ENCODE results near the gene SYNE1. TPM values are rescaled to one million over a fixed set of nuclear protein-coding genes. Genes with fewer than 3 reads are reported as not detected.

The SYNE1 gene
- total and polyA plus RNA-seq, 10 donors: 27.8 to 336 (median 247) TPM

DNA sequence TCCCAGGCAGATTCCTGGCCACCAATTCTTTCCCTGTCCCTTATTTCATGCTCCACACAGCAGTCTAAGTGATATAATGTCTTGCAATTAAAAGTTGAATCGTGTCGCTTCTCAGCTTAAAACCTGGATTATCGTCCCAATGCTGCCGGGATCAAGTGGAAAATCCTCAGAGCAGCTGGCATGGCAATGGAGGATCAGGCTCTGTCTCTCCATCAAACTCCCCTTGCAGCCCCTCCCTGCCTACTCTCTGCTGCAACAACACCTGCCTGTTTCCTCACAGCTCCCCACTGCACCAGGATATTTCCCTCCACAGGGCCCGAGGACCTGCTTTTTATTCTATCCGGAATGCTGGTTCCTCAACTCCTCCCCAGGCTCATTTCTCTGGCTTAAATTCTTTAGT lies 277.1 kb downstream of the SYNE1 start:
- no peak overlapping the region for H3K4me3 ChIP-seq
- no peaks in the 10 kb centered on the region for H3K9me3 ChIP-seq
- no peak for DNase-seq
- intact Hi-C loops (cut with DNase I; ENCODE audit: low total_unique reads): no loop called here
- H3K4me1 ChIP-seq: peaks cover 0 to 6% (median 0%) of the 10 kb centered on the region in 6 donors
- WGBS, 5 donors: 85 to 94% (median 91%) methylated on average over 6 of the region's 6 CpGs
- H3K27ac ChIP-seq: no peak overlapping the region
- H3K27me3 ChIP-seq (replicated peaks in 1 of 7): no peaks in the 10 kb centered on the region
- TF ChIP-seq CTCF (IDR thresholded peaks at IDR 0.05 in 8 of 11, conservative IDR thresholded peaks at IDR 0.05 in 3 of 11) (no peak), POLR2A (IDR thresholded peaks at IDR 0.05) (no peak), POLR2AphosphoS5 (IDR thresholded peaks at IDR 0.05) (no peak)
- peaks cover 0 to 90% (median 22%) of the 10 kb centered on the region in 6 donors for H3K36me3 ChIP-seq

DNA sequence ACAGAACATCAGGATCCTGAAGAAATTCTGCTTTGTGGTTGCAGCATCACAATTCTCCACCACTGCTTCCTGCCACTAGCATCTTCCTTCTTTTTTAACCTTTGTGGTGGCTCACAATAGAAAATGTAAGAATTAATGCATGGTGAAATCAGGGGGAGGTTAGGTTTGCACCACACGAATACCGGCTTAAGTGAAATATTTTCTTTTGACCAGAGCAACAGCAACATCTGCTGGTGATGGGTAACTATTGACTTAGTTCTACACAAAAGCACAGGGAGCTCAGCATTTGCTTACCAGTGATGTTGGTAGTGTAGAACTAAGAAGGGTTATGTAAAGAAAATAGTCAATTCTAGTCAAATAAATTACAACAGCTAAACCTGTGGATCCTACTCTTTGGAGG lies 280.5 kb downstream of the SYNE1 start:
- DNase-seq: no peak
- no peak overlapping the region for H3K4me3 ChIP-seq
- no peaks in the 10 kb centered on the region for H3K9me3 ChIP-seq
- H3K27me3 ChIP-seq (replicated peaks in 1 of 7): no peaks in the 10 kb centered on the region
- peaks cover 0 to 6% (median 0%) of the 10 kb centered on the region in 6 donors for H3K4me1 ChIP-seq
- TF ChIP-seq CTCF (IDR thresholded peaks at IDR 0.05 in 8 of 11, conservative IDR thresholded peaks at IDR 0.05 in 3 of 11) (peak in 3 of 11 experiments; percentile 11 to 27 (median 19)), POLR2AphosphoS5 (IDR thresholded peaks at IDR 0.05) (no peak), POLR2A (IDR thresholded peaks at IDR 0.05) (no peak)
- intact Hi-C loops (cut with DNase I; ENCODE audit: low total_unique reads): no loop called here
- 7 to 19% (median 12%) methylated on average over 2 of the region's 2 CpGs for WGBS, 5 donors
- H3K36me3 ChIP-seq: peaks cover 0 to 92% (median 27%) of the 10 kb centered on the region in 6 donors
- H3K27ac ChIP-seq: no peak overlapping the region

DNA sequence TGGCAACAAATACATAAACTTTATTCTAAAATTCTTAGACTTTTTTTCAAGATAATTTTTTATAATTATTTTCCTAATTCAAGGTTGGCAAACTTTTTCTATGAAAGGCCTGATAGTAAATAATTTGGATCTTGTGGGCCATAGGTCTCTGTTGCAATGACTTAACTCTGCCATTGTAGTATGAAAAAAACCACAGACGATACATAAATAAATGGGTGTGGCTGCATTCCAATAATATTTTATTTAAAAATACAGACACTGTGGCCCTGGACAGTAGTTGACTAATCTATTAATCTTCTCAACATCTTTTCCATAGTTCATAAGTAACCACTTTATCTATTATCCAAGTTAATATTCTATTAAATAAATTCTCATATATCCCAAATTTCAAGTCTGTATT lies 281.1 kb downstream of the SYNE1 start:
- DNase-seq: no peak
- Histone ChIP-seq H3K36me3 (peaks cover 0 to 92% (median 24%) of the 10 kb centered on the region in 6 donors), H3K27ac (no peak overlapping the region), H3K4me3 (no peak overlapping the region), H3K9me3 (no peaks in the 10 kb centered on the region), H3K27me3 (replicated peaks in 1 of 7) (no peaks in the 10 kb centered on the region), H3K4me1 (peaks cover 0 to 6% (median 0%) of the 10 kb centered on the region in 6 donors)
- TF ChIP-seq CTCF (IDR thresholded peaks at IDR 0.05 in 8 of 11, conservative IDR thresholded peaks at IDR 0.05 in 3 of 11) (no peak), POLR2AphosphoS5 (IDR thresholded peaks at IDR 0.05) (no peak), POLR2A (IDR thresholded peaks at IDR 0.05) (no peak)
- 70 to 85% (median 77%) methylated on average over 1 of the region's 1 CpG for WGBS, 5 donors
- intact Hi-C loops (cut with DNase I; ENCODE audit: low total_unique reads): no loop called here

GRCh38 chr6:152355166-152355565 lies 282.0 kb downstream of the SYNE1 start:
- no peaks in the 10 kb centered on the region for H3K27me3 ChIP-seq (replicated peaks in 1 of 7)
- peaks cover 0 to 92% (median 25%) of the 10 kb centered on the region in 6 donors for H3K36me3 ChIP-seq
- intact Hi-C loops (cut with DNase I; ENCODE audit: low total_unique reads): no loop called here
- DNase-seq: no peak
- no peak overlapping the region for H3K4me3 ChIP-seq
- H3K4me1 ChIP-seq: peaks cover 0 to 6% (median 0%) of the 10 kb centered on the region in 6 donors
- TF ChIP-seq CTCF (IDR thresholded peaks at IDR 0.05 in 8 of 11, conservative IDR thresholded peaks at IDR 0.05 in 3 of 11) (no peak), POLR2AphosphoS5 (IDR thresholded peaks at IDR 0.05) (no peak), POLR2A (IDR thresholded peaks at IDR 0.05) (no peak)
- H3K27ac ChIP-seq: no peak overlapping the region
- H3K9me3 ChIP-seq: no peaks in the 10 kb centered on the region
